GM21528 (cell line): Measurements from ENCODE around the gene IGFBP5.

Experiments used
- ATAC-seq: cut with Tn5 transposase; IDR thresholded peaks from one replicate; pipeline ENCODE4 v1.9.1; 2021; ENCODE audit warnings: mild to moderate bottlenecking, moderate library complexity; ENCODE audit not compliant: unreplicated experiment, low FRiP score

Gene IGFBP5

GRCh38 chr2:216626168-216626874 lies 69.0 kb downstream of the IGFBP5 start:
- no peak for ATAC-seq

DNA sequence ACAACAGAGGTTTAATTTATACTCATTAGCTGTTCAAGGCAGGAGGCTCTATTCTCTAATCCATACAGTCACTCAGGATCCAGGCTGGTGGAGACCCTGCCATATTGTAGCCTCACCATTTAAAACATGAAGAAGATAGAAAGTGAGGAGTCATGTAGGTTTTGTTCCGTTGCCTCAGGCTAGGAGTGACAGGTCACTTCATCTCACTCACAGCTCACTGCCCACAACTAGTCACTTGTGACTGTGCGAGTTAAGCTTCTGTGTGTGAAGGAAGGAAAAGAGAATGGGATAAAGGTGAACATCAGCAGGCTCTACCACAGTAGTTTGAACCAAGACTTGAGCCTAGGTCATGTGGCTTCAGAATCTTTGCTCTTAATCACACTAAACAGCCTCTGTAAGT lies 71.1 kb downstream of the IGFBP5 start:
- ATAC-seq, result no peak

GRCh38 chr2:216622526-216622925 lies 72.8 kb downstream of the IGFBP5 start:
- no peak for ATAC-seq
